NCI-H2029 (cell line): ENCODE results near the gene CD52.

Experiments used
- DNase-seq: peaks from one replicate; lab custom pipeline; 2025; lab: John Stamatoyannopoulos, UW

The CD52 gene

DNA sequence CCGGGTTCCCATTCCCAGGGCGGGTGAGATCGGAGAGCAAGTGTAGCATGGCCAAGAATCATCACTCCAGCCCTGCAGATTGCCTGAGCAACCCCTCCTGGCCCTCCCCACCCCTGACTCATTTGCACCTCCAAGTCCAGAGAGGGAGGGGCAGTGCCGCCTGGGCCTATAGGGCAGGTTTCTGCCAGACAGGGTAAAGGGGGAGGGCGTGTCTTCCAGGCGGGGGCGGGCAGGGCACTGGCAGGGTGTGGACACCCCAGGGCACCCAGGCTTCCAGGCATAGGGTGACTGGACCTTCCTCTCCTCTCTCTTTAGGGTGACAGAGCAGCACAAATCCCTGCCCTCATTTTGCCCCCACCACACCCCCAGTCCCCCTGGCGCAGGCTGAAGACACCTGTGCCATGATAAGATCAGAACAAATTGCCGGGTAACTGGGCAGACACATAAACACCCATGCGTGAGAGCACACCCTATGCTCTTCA, 39.4 kb downstream of the CD52 start:
- DNase-seq, result no peak

- DNase-seq, result no peak
Observed at GRCh38 chr1:26358411-26359384, 40.9 kb downstream of the CD52 start.

DNA sequence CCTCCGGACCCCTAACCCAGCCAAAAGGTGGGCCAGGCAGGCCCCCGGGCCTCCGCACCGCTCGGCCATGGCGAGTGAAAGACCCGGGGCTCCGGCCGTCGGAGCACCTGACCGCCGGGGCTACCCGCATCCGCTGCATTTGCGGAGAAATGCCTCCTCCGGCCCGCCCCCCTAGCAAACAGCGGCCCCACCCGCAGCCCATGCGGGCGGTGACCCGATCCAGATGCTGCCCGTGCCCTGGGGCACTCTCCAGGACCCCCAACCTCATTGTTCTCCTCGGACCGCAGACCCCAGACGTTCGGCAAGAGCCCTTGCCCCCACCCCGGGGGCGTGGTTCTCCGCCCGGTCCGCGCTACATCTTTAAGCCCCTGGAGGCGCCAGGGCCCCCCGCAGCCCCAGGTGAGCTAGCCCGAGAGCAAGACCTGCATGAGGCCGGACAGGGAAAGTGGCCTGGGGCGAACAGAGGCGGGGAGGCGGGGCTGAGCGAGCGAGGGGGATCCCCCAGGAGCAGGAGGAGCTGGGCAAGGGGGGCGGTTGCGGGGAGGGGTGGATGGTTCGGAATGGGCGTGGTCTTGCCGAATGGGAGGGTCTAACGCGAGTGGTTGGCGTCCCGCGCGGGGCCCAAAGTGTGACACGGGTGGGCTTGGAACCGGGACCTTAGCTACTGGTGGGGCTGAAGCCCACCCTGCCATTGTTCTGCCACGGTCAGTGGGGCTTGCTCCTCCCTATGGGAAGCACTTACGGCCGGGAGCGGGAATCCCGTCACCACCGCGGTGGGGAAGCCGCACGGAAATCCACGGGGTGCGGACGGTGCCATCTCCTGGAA, 42.4 kb downstream of the CD52 start:
- DNase-seq, result no peak

DNA sequence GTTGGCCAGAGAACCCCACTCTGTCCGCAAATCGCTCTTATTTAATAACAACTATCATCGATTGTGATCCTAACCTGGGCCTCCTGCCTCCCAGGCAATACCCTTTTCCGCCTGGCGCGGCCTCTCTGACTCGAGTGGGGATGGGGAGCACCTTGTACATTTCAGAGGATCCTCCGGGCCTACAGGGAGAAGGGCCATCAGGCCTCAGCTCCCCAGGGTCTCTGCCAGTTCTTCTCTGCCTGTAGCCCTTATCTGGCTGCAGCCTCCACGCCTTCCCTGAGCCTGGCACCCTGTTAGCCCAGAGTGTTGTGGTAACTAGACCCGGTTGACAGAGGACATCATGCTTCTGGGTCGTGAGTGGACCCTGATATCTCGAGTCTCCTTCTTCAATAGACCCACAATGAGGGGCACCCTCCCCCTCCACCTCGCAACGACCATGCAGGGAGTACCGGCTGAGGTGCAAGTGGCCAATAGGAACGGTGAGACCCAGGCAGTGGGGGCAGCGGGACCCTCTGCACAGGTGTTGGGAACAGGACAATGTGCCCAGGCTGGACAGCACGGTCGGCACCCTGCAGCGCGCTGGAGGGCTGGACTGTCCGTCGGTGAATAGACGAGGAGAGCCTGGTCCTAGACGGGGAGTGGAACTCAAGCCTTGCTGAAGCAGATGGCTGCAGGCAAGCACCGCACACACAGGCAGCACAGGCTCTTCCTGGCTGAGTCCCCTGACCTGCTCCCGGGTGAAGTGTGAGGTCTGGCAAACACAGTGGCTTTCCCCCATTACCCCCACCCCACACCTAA, 43.2 kb downstream of the CD52 start:
- DNase-seq, result no peak

DNA sequence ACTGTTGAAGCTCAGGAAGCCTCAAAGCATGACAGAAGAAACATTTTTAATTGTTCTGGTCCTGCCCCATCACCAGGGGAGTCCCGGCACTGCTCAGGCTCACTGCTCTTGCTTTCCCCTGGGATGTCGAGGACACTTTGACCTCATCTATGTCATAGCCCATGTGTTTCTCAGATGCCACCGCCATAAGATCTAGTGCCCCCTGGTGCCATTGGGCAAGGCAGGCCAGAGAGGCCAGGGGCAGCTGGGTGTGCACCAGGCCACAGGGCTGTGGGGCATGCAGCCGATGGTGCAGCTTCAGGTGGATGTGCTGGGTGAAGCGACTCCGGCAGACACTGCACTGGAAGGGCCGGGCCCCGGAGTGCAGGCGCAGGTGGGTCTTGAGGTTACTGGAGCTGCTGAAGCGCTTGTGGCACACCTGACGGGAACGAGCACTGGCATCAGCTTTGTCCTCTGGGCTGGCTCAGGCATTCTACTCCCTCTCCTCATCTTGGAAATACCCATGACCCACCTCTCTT, 43.9 kb downstream of the CD52 start:
- no peak for DNase-seq

GRCh38 chr1:26362331-26362730, 44.6 kb downstream of the CD52 start:
- no peak for DNase-seq

- DNase-seq, result no peak
Observed at GRCh38 chr1:26363549-26364448, 46.0 kb downstream of the CD52 start.

DNA sequence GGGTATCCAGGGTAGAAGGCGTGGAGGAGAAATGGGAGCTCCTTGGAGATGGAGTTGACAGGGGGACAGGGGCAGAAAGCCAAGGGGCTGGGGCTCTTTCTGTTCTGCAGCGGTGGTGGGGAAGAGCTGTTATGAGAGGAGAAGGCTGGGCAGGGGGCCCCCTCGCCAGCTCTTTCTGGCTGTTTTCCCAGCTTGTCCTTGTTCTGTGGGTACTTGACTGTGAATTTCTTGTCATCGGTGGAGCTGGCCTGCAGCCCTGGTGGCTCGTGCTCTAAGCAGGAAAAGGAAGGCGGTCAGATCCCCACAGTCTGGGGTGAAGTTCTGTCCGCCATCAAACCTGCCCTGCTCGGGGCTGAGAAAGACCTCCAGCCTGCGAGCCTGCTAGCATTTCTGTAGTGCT, 47.2 kb downstream of the CD52 start:
- no peak for DNase-seq

- no peak for DNase-seq
Observed at GRCh38 chr1:26367441-26367840, 49.7 kb downstream of the CD52 start.

DNA sequence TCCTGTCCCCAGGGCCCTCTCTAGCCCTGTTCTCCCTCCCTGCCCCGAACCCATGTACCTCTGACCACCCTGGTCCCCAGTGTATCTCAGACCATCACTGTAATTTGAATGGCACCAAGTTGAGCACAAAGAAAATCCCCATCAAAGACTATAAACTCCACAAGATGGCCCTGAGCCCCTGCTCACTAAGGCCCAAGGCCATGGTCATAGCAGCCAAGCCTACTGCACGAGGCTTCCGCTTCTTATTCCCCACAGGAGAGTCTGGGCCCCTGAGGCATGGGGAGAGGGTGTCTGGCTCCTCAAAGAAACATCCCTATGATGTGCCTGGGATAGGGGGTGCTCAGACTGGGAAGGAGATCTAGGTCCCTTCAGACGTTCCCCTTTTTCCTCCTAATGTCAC, 50.2 kb downstream of the CD52 start:
- no peak for DNase-seq

- no peak for DNase-seq
Observed at GRCh38 chr1:26368486-26368885, 50.7 kb downstream of the CD52 start.
